H9 (cell line): ENCODE results near the gene GRIK4. TPM values are rescaled to one million over a fixed set of nuclear protein-coding genes. Genes with fewer than 3 reads are reported as not detected.

ENCODE experiments used
- DNase-seq: peaks from one replicate; pipeline ENCODE4 v3.0.0-alpha.2; 2017
- H2AFZ ChIP-seq: one replicate; pipeline ENCODE4 v1.6.1; 2013; ENCODE audit warnings: mild to moderate bottlenecking, low read length, control low read depth, moderate library complexity
- H2AK5ac ChIP-seq: 2 replicates; pipeline ENCODE4 v1.6.1; 2013; ENCODE audit warnings: low read length, control low read depth, mixed read lengths; ENCODE audit not compliant: insufficient read length
- H2BK120ac ChIP-seq: one replicate; pipeline ENCODE4 v1.6.1; 2013; ENCODE audit warnings: low read depth, mild to moderate bottlenecking, low read length, control low read depth, inconsistent platforms; ENCODE audit not compliant: poor library complexity, severe bottlenecking
- H2BK12ac ChIP-seq: 2 replicates; pipeline ENCODE4 v1.6.1; 2013; ENCODE audit warnings: low read length, control low read depth, mixed read lengths, low read depth; ENCODE audit not compliant: insufficient read length
- H2BK15ac ChIP-seq: 2 replicates; pipeline ENCODE4 v1.6.1; 2013; ENCODE audit warnings: low read depth, low read length, control low read depth
- H2BK20ac ChIP-seq: one replicate; pipeline ENCODE4 v1.6.1; 2013; ENCODE audit warnings: low read depth, mild to moderate bottlenecking, low read length, control low read depth, inconsistent platforms; ENCODE audit not compliant: poor library complexity, severe bottlenecking
- H2BK5ac ChIP-seq: 2 replicates; pipeline ENCODE4 v1.6.1; 2013; ENCODE audit warnings: low read length, control low read depth, mixed read lengths; ENCODE audit not compliant: insufficient read length
- H3K14ac ChIP-seq: 2 replicates; pipeline ENCODE4 v1.6.1; 2013; ENCODE audit warnings: low read length, control low read depth; ENCODE audit not compliant: insufficient read depth
- H3K18ac ChIP-seq: 2 replicates; pipeline ENCODE4 v1.6.1; 2013; ENCODE audit warnings: low read depth, mild to moderate bottlenecking, mixed read lengths, low read length, control low read depth; ENCODE audit not compliant: insufficient read length
- H3K23ac ChIP-seq: 2 replicates; pipeline ENCODE4 v1.6.1; 2013; ENCODE audit warnings: low read length, control low read depth, mixed read lengths, low read depth; ENCODE audit not compliant: insufficient read length
- H3K23me2 ChIP-seq: 2 replicates; pipeline ENCODE4 v1.6.1; 2013; ENCODE audit warnings: low read depth, mild to moderate bottlenecking, mixed read lengths, low read length, control low read depth; ENCODE audit not compliant: insufficient read length, poor library complexity, severe bottlenecking
- H3K27ac ChIP-seq: 2 replicates; pipeline ENCODE4 v1.5.1; 2013; ENCODE audit warnings: low read length, control low read depth, mixed read lengths, low read depth; ENCODE audit not compliant: insufficient read length
- H3K27me3 ChIP-seq: 2 replicates; pipeline ENCODE4 v1.6.1; 2013; ENCODE audit warnings: low read length, control low read depth, inconsistent platforms; ENCODE audit not compliant: insufficient read depth
- H3K4ac ChIP-seq: 2 replicates; pipeline ENCODE4 v1.6.1; 2013; ENCODE audit warnings: low read depth, mild to moderate bottlenecking, control low read depth, inconsistent platforms, low read length, moderate library complexity
- H3K4me1 ChIP-seq: 2 replicates; pipeline ENCODE4 v1.6.1; 2013; ENCODE audit warnings: low read length, control low read depth, inconsistent platforms; ENCODE audit not compliant: insufficient read depth
- H3K4me2 ChIP-seq: 2 replicates; pipeline ENCODE4 v1.6.1; 2013; ENCODE audit warnings: low read length, control low read depth, mixed read lengths; ENCODE audit not compliant: insufficient read length, insufficient read depth
- H3K56ac ChIP-seq: 2 replicates; pipeline ENCODE4 v1.6.1; 2013; ENCODE audit warnings: low read depth, mild to moderate bottlenecking, mixed read lengths, low read length, control low read depth; ENCODE audit not compliant: insufficient read length
- H3K79me1 ChIP-seq: 2 replicates; pipeline ENCODE4 v1.6.1; 2013; ENCODE audit warnings: low read depth, mild to moderate bottlenecking, moderate library complexity, low read length, control low read depth, inconsistent platforms; ENCODE audit not compliant: insufficient read depth, poor library complexity, severe bottlenecking
- H3K79me2 ChIP-seq: 2 replicates; pipeline ENCODE4 v1.6.1; 2013; ENCODE audit warnings: low read length, control low read depth, inconsistent platforms; ENCODE audit not compliant: insufficient read depth
- H3K9ac ChIP-seq: 2 replicates; pipeline ENCODE4 v1.6.1; 2013; ENCODE audit warnings: low read length, control low read depth, mixed read lengths; ENCODE audit not compliant: insufficient read length; ENCODE audit errors: extremely low read depth
- H3K9me3 ChIP-seq: one replicate; pipeline ENCODE4 v1.6.1; 2013; ENCODE audit warnings: low read depth, low read length, inconsistent platforms; ENCODE audit not compliant: control insufficient read depth
- H3T11ph ChIP-seq: one replicate; pipeline ENCODE4 v1.6.1; 2013; ENCODE audit warnings: mild to moderate bottlenecking, low read length, control low read depth, inconsistent platforms
- H4K20me1 ChIP-seq: one replicate; pipeline ENCODE4 v1.6.1; 2013; ENCODE audit not compliant: control insufficient read depth, insufficient read length, insufficient read depth
- H4K5ac ChIP-seq: 2 replicates; pipeline ENCODE4 v1.6.1; 2013; ENCODE audit warnings: low read depth, mild to moderate bottlenecking, mixed read lengths, low read length, control low read depth; ENCODE audit not compliant: insufficient read length
- H4K8ac ChIP-seq: replicated peaks from 2 replicates; pipeline ENCODE4 v1.6.1; 2013; ENCODE audit warnings: low read length, control low read depth, mixed read lengths, low read depth; ENCODE audit not compliant: insufficient read length
- H4K91ac ChIP-seq: 2 replicates; pipeline ENCODE4 v1.6.1; 2013; ENCODE audit warnings: low read depth, mild to moderate bottlenecking, moderate library complexity, mixed read lengths, low read length, control low read depth; ENCODE audit not compliant: insufficient read length
- H3K27ac Mint-ChIP-seq, 3 experiments: 2 replicates in 2 of 3; 3 replicates in 1 of 3; pipeline ENCODE4 v1.8.0; 2020 to 2021; ENCODE audit warnings: mixed read lengths in 3 of 3, mild to moderate bottlenecking in 1 of 3, moderate library complexity in 1 of 3
- H3K27me3 Mint-ChIP-seq: 2 replicates; pipeline ENCODE4 v1.8.0; 2021; ENCODE audit warnings: low read depth, mild to moderate bottlenecking, moderate library complexity, mixed read lengths
- H3K36me3 Mint-ChIP-seq, 3 experiments: 2 replicates in 2 of 3; 3 replicates in 1 of 3; pipeline ENCODE4 v1.8.0; 2020 to 2021; ENCODE audit warnings: low read depth in 3 of 3, mixed read lengths in 3 of 3; ENCODE audit not compliant: insufficient read depth in 1 of 3
- H3K4me1 Mint-ChIP-seq, 2 experiments: 2 replicates each; pipeline ENCODE4 v1.8.0; 2020; ENCODE audit warnings: mixed read lengths in 2 of 2
- H3K4me3 Mint-ChIP-seq, 2 experiments: 2 replicates in 1 of 2; 3 replicates in 1 of 2; pipeline ENCODE4 v1.8.0; 2020 to 2021; ENCODE audit warnings: mild to moderate bottlenecking in 2 of 2, mixed read lengths in 2 of 2, moderate library complexity in 1 of 2
- H3K9me3 Mint-ChIP-seq, 2 experiments: 2 replicates in 1 of 2; 3 replicates in 1 of 2; pipeline ENCODE4 v1.8.0; 2020; ENCODE audit warnings: mild to moderate bottlenecking in 2 of 2, mixed read lengths in 2 of 2, moderate library complexity in 1 of 2
- CTCF ChIP-seq: fragments of 200-600 bp; sonication (generic); conservative IDR thresholded peaks from 3 replicates; pipeline ENCODE4 v1.8.0; 2021; ENCODE audit warnings: antibody characterized with exemption, mild to moderate bottlenecking
- WGBS: extraction: QIAGEN DNeasy Blood & Tissue Kit; methylation state at CpG from one replicate; pipeline ENCODE4 v1.1.7; 2013; ENCODE audit warnings: missing lambda C conversion rate, low lambda C conversion rate, mixed read lengths; ENCODE audit not compliant: insufficient read length; ENCODE audit errors: extremely low coverage; 5-methylcytosine and 5-hydroxymethylcytosine counted together
- total RNA-seq: library from RNA; stranded (reverse); gene quantifications from 2 replicates; pipeline ENCODE4 v1.2.1, GENCODE V29; 2021

Gene GRIK4
- total RNA-seq, 1 experiment from 2014 or later, result 2.3 TPM

- H4K5ac ChIP-seq, result no peak overlapping the region
- H4K8ac ChIP-seq, result no peak overlapping the region
- no peak overlapping the region for H3K23ac ChIP-seq
- no peak overlapping the region for H3K4me3 Mint-ChIP-seq
- no peak overlapping the region for H3T11ph ChIP-seq
- no peaks in the 10 kb centered on the region for H3K79me1 ChIP-seq
- no peaks in the 10 kb centered on the region for H3K79me2 ChIP-seq
- H4K20me1 ChIP-seq, result no peaks in the 10 kb centered on the region
- no peaks in the 10 kb centered on the region for H3K9me3 ChIP-seq
- H3K4ac ChIP-seq, result no peak overlapping the region
- H3K27me3 ChIP-seq, result no peaks in the 10 kb centered on the region
- H2AFZ ChIP-seq, result no peak overlapping the region
- H2BK120ac ChIP-seq, result no peak overlapping the region
- no peak overlapping the region for H2BK5ac ChIP-seq
- no peaks in the 10 kb centered on the region for H3K36me3 Mint-ChIP-seq
- TF ChIP-seq CTCF, result no peak
- no peaks in the 10 kb centered on the region for H3K23me2 ChIP-seq
- no peak overlapping the region for H4K91ac ChIP-seq
- peaks cover 3 to 12% of the 10 kb centered on the region in 2 experiments for H3K4me1 Mint-ChIP-seq
- no peaks in the 10 kb centered on the region for H3K4me1 ChIP-seq
- H3K9me3 Mint-ChIP-seq, result no peaks in the 10 kb centered on the region
- no peak overlapping the region for H2BK20ac ChIP-seq
- H3K27me3 Mint-ChIP-seq, result no peaks in the 10 kb centered on the region; the same call in 1 of the 2 replicates
- H2AK5ac ChIP-seq, result no peak overlapping the region
- no peak overlapping the region for H3K18ac ChIP-seq
- no peak overlapping the region for H2BK15ac ChIP-seq
- H3K27ac Mint-ChIP-seq, result no peak overlapping the region
- H3K56ac ChIP-seq, result no peak overlapping the region
- H2BK12ac ChIP-seq, result no peak overlapping the region
- no peak overlapping the region for H3K27ac ChIP-seq
- no peak overlapping the region for H3K4me2 ChIP-seq
- H3K9ac ChIP-seq, result no peak overlapping the region
- no CpG with 5 or more reads among the region's 9 CpGs for WGBS
- DNase-seq, result no peak
- no peak overlapping the region for H3K14ac ChIP-seq
Measured at GRCh38 chr11:120830085-120830620, 318.6 kb downstream of the GRIK4 start.
